GM12878 (cell line): ENCODE results near the gene YWHAQ. TPM values are rescaled to one million over a fixed set of nuclear protein-coding genes. Genes with fewer than 3 reads are reported as not detected.

Source experiments
- ATAC-seq: fragments of 200-7000 bp; cut with Tn5 transposase; 3 replicates; pipeline ENCODE4 v1.9.1; 2020; ENCODE audit warnings: mild to moderate bottlenecking, moderate library complexity
- BruUV-seq: library from RNA; stranded (reverse); fragments of 400-500 nt; replicated peaks from 2 replicates; lab custom pipeline; 2021; lab: Mats Ljungman, UMichigan
- CTCF ChIA-PET: fragments of 300-600 bp; sonication (Branson Sonifier 250); formaldehyde crosslinking; extraction: SDS; loops from one replicate; lab custom pipeline; 2021; ENCODE audit warnings: inconsistent platforms; lab: Yijun Ruan, JAX
- POLR2A ChIA-PET: fragments of 350-600 bp; formaldehyde crosslinking; extraction: SDS; loops from one replicate; lab custom pipeline; 2021; ENCODE audit warnings: inconsistent platforms; lab: Charles Lee
- RAD21 ChIA-PET: fragments of 300-600 bp; sonication (Branson Sonifier 250); formaldehyde crosslinking; loops from one replicate; lab custom pipeline; 2023; ENCODE audit warnings: antibody characterized with exemption; ENCODE audit not compliant: unreplicated experiment; lab: Charles Lee
- SMC1A ChIA-PET: fragments of 300-600 bp; sonication (Branson Sonifier 250); formaldehyde crosslinking; loops from one replicate; lab custom pipeline; 2023; ENCODE audit not compliant: unreplicated experiment, uncharacterized antibody; lab: Charles Lee
- DNase-seq: peaks from one replicate; pipeline ENCODE4 v3.0.0-alpha.2; 2011; ENCODE audit warnings: low read depth, low spot score
- FAIRE-seq: peaks from 3 replicates; lab custom pipeline; 2011; peaks lifted over from hg19 to GRCh38; lab: Jason Lieb, UNC
- H2AFZ ChIP-seq: 2 replicates; pipeline ENCODE4 v1.6.0; 2011; ENCODE audit warnings: low read depth, low read length, control low read depth; ENCODE audit not compliant: control insufficient read depth
- H3K27ac ChIP-seq: 2 replicates; pipeline ENCODE4 v1.5.1; 2011; ENCODE audit warnings: control low read depth; ENCODE audit not compliant: control insufficient read depth, insufficient read depth
- H3K27me3 ChIP-seq, 2 experiments: replicated peaks in 1 of 2; 2 replicates each; pipeline versions ENCODE4 v1.6.0 to v1.6.1; 2011; ENCODE audit warnings: low read length in 1 of 2; ENCODE audit not compliant: control insufficient read depth in 2 of 2, insufficient read depth in 2 of 2
- H3K36me3 ChIP-seq, 2 experiments: 2 replicates each; pipeline ENCODE4 v1.5.1; 2011; ENCODE audit warnings: low read length in 1 of 2; ENCODE audit not compliant: control insufficient read depth in 2 of 2, insufficient read depth in 2 of 2
- H3K4me1 ChIP-seq: 2 replicates; pipeline ENCODE4 v1.6.1; 2011; ENCODE audit warnings: mild to moderate bottlenecking, low read length, moderate library complexity, mixed read lengths; ENCODE audit not compliant: control insufficient read depth, insufficient read depth
- H3K4me2 ChIP-seq: 2 replicates; pipeline ENCODE4 v1.6.0; 2011; ENCODE audit warnings: control low read depth; ENCODE audit not compliant: control insufficient read depth, insufficient read depth
- H3K4me3 ChIP-seq: fragments of 200-600 bp; sonication (generic); 2 replicates; pipeline ENCODE4 v1.5.1; 2016
- H3K79me2 ChIP-seq: 2 replicates; pipeline ENCODE4 v1.6.0; 2011; ENCODE audit warnings: low read length; ENCODE audit not compliant: control insufficient read depth, insufficient read depth
- H3K9ac ChIP-seq: 2 replicates; pipeline ENCODE4 v1.8.0; 2011; ENCODE audit warnings: low read length, control low read depth, mixed read lengths; ENCODE audit not compliant: control insufficient read depth, insufficient read depth
- H3K9me3 ChIP-seq: replicated peaks from 3 replicates; pipeline ENCODE4 v1.5.1; 2011; ENCODE audit warnings: mild to moderate bottlenecking, low read length; ENCODE audit not compliant: control insufficient read depth, insufficient read depth
- H4K20me1 ChIP-seq: 2 replicates; pipeline ENCODE4 v1.6.0; 2011; ENCODE audit not compliant: control insufficient read depth, insufficient read depth
- ASH2L ChIP-seq: fragments of 300-600, 200-600 bp; sonication (generic); IDR thresholded peaks from 2 replicates; pipeline ENCODE4 v1.6.1; 2017; ENCODE audit warnings: low read depth, mild to moderate bottlenecking, borderline replicate concordance
- ATF2 ChIP-seq: IDR thresholded peaks from 2 replicates; pipeline ENCODE4 v1.6.1; 2012; ENCODE audit warnings: low read length, inconsistent platforms
- ATF7 ChIP-seq: fragments of 450-650 bp; IDR thresholded peaks from 2 replicates; pipeline ENCODE4 v1.6.1; 2016; ENCODE audit warnings: low read depth, mild to moderate bottlenecking
- CEBPB ChIP-seq, 2 experiments: fragments of 150-350 bp in 1 of 2; IDR thresholded peaks; 2 replicates each; pipeline ENCODE4 v1.6.1; 2012 to 2014; ENCODE audit warnings: low read depth in 2 of 2, low read length in 2 of 2, borderline replicate concordance in 1 of 2, inconsistent platforms in 1 of 2
- CREB1 ChIP-seq: IDR thresholded peaks from 2 replicates; pipeline ENCODE4 v1.6.1; 2012; ENCODE audit warnings: low read depth, mild to moderate bottlenecking, inconsistent platforms
- EP300 ChIP-seq, 2 experiments: fragments of 150-350 bp in 1 of 2; IDR thresholded peaks; 2 replicates each; pipeline ENCODE4 v1.6.1; 2011 to 2012; ENCODE audit warnings: low read depth in 2 of 2, low read length in 2 of 2, borderline replicate concordance in 1 of 2, improper control_type of control experiment in 1 of 2, inconsistent platforms in 1 of 2; ENCODE audit not compliant: control insufficient read depth in 1 of 2
- HDAC2 ChIP-seq: fragments of 200-600 bp; sonication (generic); IDR thresholded peaks from 2 replicates; pipeline ENCODE4 v1.6.1; 2017
- IKZF2 ChIP-seq, 2 experiments: fragments of 450-650 bp; IDR thresholded peaks; 2 replicates each; pipeline ENCODE4 v1.6.1; 2017; ENCODE audit warnings: mild to moderate bottlenecking in 2 of 2, moderate library complexity in 2 of 2
- MEF2A ChIP-seq: IDR thresholded peaks from 2 replicates; pipeline ENCODE4 v1.6.1; 2011; ENCODE audit warnings: low read depth, mild to moderate bottlenecking, low read length, moderate library complexity; ENCODE audit not compliant: insufficient read depth
- NFIC ChIP-seq: IDR thresholded peaks from 2 replicates; pipeline ENCODE4 v1.6.1; 2012; ENCODE audit warnings: low read depth, mild to moderate bottlenecking, inconsistent platforms, low read length, moderate library complexity
- NR2C1 ChIP-seq: fragments of 450-650 bp; IDR thresholded peaks from 2 replicates; pipeline ENCODE4 v1.6.1; 2017; ENCODE audit warnings: antibody characterized with exemption, mild to moderate bottlenecking, moderate library complexity
- PKNOX1 ChIP-seq: fragments of 450-650 bp; IDR thresholded peaks from 2 replicates; pipeline ENCODE4 v1.6.1; 2016; ENCODE audit warnings: mild to moderate bottlenecking
- PML ChIP-seq: IDR thresholded peaks from 2 replicates; pipeline ENCODE4 v1.6.1; 2012; ENCODE audit warnings: low read length, inconsistent platforms
- POLR2AphosphoS2 ChIP-seq: IDR thresholded peaks from 2 replicates; pipeline ENCODE4 v1.6.1; 2011; ENCODE audit warnings: low read depth, mild to moderate bottlenecking, low read length, improper control_type of control experiment, moderate library complexity
- WRNIP1 ChIP-seq: IDR thresholded peaks from 2 replicates; pipeline ENCODE4 v1.6.1; 2011; ENCODE audit warnings: low read depth, low read length, improper control_type of control experiment, borderline replicate concordance
- WGBS: methylation state at CpG from one replicate; pipeline ENCODE4 v1.1.6; 2016; ENCODE audit warnings: low lambda C conversion rate; ENCODE audit not compliant: insufficient replicate concordance, insufficient coverage; ENCODE audit errors: missing lambda C conversion rate; 5-methylcytosine and 5-hydroxymethylcytosine counted together
- in situ Hi-C: fragments of 300-500 bp; cut with MboI; formaldehyde crosslinking; loops from 9 replicates; pipeline ENCODE4 v1.14.3; 2018; ENCODE audit warnings: mixed read lengths
- intact Hi-C: fragments of 100-400 bp; cut with micrococcal nuclease; formaldehyde crosslinking; loops from one replicate; pipeline ENCODE4 v1.14.2; 2022; ENCODE audit not compliant: unreplicated experiment
- polyA plus RNA-seq, 11 experiments: library from polyadenylated mRNA; depleted of rRNA in 4 of 11; unstranded in 6 of 11; stranded (reverse) in 5 of 11; fragments of >200 nt; fragmentation: Nextera tagmentation in 4 of 11; fragmentation: Illumina TruSeq in 1 of 11; extraction: Ambion mirVana in 4 of 11; extraction: Trizol in 1 of 11; gene quantifications; 1 replicate in 1 of 11; 2 replicates in 10 of 11; pipeline versions ENCODE4 v1.2.1 to v1.2.3, GENCODE V29; 2011 to 2016; ENCODE audit warnings: inconsistent platforms in 2 of 11, missing spikeins in 2 of 11, low read depth in 1 of 11
- total RNA-seq, 4 experiments: library from RNA; depleted of rRNA in 3 of 4; stranded (reverse); fragments of >200 nt in 3 of 4; fragmentation: Illumina TruSeq in 1 of 4; extraction: Trizol in 1 of 4; gene quantifications; 2 replicates each; pipeline versions ENCODE4 v1.2.1 to v1.2.3, GENCODE V29; 2013 to 2021
- TF ChIP-seq, protein P1 (sequence below): fragments of 450-650 bp; IDR thresholded peaks from 2 replicates; pipeline ENCODE4 v1.6.1; 2017; ENCODE audit warnings: mild to moderate bottlenecking, low read depth, inconsistent platforms; ENCODE audit not compliant: poor library complexity, severe bottlenecking

YWHAQ gene
- total and polyA plus RNA-seq, 10 of the 15 experiments (the other 5 are each of a cell fraction or from before 2014, with no cell fraction given) = 63.0 to 515 (median 219) TPM

DNA sequence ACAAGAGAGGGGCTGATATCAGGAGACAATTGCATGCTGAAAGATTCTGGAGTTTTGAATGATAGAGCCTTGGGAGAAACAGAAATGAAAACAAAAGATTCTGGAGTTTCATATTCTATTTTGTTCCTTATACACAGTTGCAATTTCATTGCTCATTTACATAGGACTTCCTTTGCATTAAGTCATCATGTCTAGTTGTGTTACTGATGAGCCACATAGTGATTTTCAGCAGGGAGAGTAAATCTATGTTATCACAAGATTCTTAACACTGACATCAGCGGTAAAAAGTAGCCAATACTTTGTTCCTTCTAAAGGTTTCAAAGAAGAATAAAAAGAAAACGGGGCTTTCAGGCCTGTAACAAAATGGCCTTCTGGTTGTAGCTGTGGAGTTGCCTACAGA lies 82.3 kb downstream of the YWHAQ start:
- Histone ChIP-seq H3K4me1 (peaks cover 67% of the 10 kb centered on the region), H3K79me2 (peaks cover 91% of the 10 kb centered on the region), H3K27me3 (no peaks in the 10 kb centered on the region), H3K4me3 (peak overlapping the region; percentile 64), H2AFZ (no peak overlapping the region), H3K9me3 (no peaks in the 10 kb centered on the region), H3K36me3 (no peaks in the 10 kb centered on the region), H3K9ac (peak overlapping the region; percentile 62), H3K4me2 (peak overlapping the region; percentile 92), H3K27ac (peak overlapping the region; percentile 83), H4K20me1 (no peaks in the 10 kb centered on the region)
- ChIA-PET POLR2A (interaction anchor here (0.8 to 3.9 kb wide), 5 partner anchors 11 to 82 kb away, joined by 3 to 51 read pairs (median 3); partner anchors contain the start of gene YWHAQ), RAD21 (interaction anchor here (0.9 to 4.5 kb wide), 5 partner anchors 8 to 82 kb away, joined by 3 to 42 read pairs (median 4); partner anchors contain the start of genes IAH1 and YWHAQ), SMC1A (interaction anchor here (0.6 to 10.3 kb wide), 5 partner anchors 9 to 486 kb away, joined by 3 to 152 read pairs (median 6); no protein-coding TSS in a partner anchor), CTCF (interaction anchor here (0.6 to 3.4 kb wide), 6 partner anchors 8 to 75 kb away, joined by 3 to 17 read pairs (median 10); partner anchors contain the start of genes ADAM17 and IAH1)
- intact Hi-C loops = loop anchor here (1.0 kb wide), 1 partner anchor 10 kb away; no protein-coding TSS in a partner anchor
- BruUV-seq = no TSS peak
- no peak for DNase-seq
- WGBS = 0% methylated on average over 2 of the region's 2 CpGs
- in situ Hi-C loops = no loop called here
- ATAC-seq = peak; percentile 70
- FAIRE-seq = no peak
- no peak for TF ChIP-seq ASH2L
- 0 out of 4 replicates have a peak, but pooled peaks of 1 of the 2 experiments have one; percentile 41 for TF ChIP-seq CEBPB (IDR thresholded peaks at IDR 0.05; ENCODE audit: borderline replicate concordance in 1 of 2, low read depth in 2 of 2, low read length in 2 of 2)
- peak; percentile 38; the same call in 1 of the 2 replicates for TF ChIP-seq MEF2A
- no peak for TF ChIP-seq POLR2AphosphoS2
- 0 out of 4 replicates have a peak, but pooled peaks of 1 of the 2 experiments have one; percentile 4 for TF ChIP-seq EP300 (IDR thresholded peaks at IDR 0.05; ENCODE audit: borderline replicate concordance in 1 of 2, control insufficient read depth in 1 of 2, low read depth in 2 of 2, low read length in 2 of 2)
- peak; percentile 51; the same call in 1 of the 2 replicates for TF ChIP-seq NFIC
- TF ChIP-seq, protein P1, sequence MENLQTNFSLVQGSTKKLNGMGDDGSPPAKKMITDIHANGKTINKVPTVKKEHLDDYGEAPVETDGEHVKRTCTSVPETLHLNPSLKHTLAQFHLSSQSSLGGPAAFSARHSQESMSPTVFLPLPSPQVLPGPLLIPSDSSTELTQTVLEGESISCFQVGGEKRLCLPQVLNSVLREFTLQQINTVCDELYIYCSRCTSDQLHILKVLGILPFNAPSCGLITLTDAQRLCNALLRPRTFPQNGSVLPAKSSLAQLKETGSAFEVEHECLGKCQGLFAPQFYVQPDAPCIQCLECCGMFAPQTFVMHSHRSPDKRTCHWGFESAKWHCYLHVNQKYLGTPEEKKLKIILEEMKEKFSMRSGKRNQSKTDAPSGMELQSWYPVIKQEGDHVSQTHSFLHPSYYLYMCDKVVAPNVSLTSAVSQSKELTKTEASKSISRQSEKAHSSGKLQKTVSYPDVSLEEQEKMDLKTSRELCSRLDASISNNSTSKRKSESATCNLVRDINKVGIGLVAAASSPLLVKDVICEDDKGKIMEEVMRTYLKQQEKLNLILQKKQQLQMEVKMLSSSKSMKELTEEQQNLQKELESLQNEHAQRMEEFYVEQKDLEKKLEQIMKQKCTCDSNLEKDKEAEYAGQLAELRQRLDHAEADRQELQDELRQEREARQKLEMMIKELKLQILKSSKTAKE = peak; percentile 20
- TF ChIP-seq PML = 0 out of 2 replicates have a peak, but pooled peaks have one; percentile 21
- 0 out of 2 replicates have a peak, but pooled peaks have one; percentile 8 for TF ChIP-seq PKNOX1
- peak; percentile 97 for TF ChIP-seq ATF7
- TF ChIP-seq CREB1 = peak; percentile 86
- TF ChIP-seq WRNIP1 = no peak
- TF ChIP-seq HDAC2 = no peak
- no peak for TF ChIP-seq NR2C1
- peak; percentile 90 for TF ChIP-seq ATF2
- peak in 1 of 2 experiments; percentile 30; a peak in 2 of 4 replicates for TF ChIP-seq IKZF2 (IDR thresholded peaks at IDR 0.05)
